ENCODE measurements around the gene KRT8. TPM values are rescaled to one million over a fixed set of nuclear protein-coding genes. Genes with fewer than 3 reads are reported as not detected.
"Not testable (repeated sequence)": the region's sequence is repeated elsewhere in the genome, so short reads cannot be mapped to it uniquely, and the experiment has no call there.

Gene KRT8
- total RNA-seq, 1 donor = 57.0 TPM

DNA sequence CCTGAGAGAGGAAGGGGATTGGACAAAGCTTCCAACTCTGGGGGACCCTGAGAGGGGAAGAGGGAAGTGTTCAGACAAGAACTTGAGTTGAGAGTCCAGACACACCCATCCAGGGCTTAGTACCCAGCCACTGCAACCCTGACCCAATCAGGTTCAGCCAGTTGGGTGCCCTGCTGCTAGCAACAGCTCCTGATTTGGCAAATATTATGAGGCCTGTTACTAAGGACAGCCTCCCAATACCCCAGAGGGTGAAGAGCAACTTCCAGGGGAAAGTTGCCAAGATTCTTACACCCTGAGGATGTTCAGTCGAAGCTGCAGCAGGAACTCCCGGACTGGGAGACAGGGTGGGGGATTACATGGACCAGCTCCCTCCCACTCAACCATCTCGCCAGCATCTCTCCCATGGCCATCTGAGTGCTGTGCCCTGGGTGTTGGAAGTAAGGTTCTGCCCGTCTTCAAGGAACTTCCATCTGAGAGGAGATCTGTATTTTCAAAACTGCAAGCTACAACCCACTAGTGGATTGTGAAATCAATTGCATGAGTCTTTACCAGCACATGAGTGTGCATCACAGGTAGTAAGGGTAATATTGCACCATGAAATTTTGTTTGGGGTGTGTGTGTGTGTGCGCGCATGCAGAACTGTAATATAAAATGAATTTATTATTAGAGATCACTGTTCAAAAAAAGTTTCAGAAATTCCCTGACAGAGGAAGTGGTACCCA lies 44.6 kb downstream of the KRT8 start:
- TF ChIP-seq, protein P1, sequence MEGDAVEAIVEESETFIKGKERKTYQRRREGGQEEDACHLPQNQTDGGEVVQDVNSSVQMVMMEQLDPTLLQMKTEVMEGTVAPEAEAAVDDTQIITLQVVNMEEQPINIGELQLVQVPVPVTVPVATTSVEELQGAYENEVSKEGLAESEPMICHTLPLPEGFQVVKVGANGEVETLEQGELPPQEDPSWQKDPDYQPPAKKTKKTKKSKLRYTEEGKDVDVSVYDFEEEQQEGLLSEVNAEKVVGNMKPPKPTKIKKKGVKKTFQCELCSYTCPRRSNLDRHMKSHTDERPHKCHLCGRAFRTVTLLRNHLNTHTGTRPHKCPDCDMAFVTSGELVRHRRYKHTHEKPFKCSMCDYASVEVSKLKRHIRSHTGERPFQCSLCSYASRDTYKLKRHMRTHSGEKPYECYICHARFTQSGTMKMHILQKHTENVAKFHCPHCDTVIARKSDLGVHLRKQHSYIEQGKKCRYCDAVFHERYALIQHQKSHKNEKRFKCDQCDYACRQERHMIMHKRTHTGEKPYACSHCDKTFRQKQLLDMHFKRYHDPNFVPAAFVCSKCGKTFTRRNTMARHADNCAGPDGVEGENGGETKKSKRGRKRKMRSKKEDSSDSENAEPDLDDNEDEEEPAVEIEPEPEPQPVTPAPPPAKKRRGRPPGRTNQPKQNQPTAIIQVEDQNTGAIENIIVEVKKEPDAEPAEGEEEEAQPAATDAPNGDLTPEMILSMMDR (IDR thresholded peaks at IDR 0.05; ENCODE audit: insufficient read depth, low read depth, low read length) = no peak
- H3K4me3 ChIP-seq (ENCODE audit: low read depth, low read length) = no peak overlapping the region
- DNase-seq (ENCODE audit: low read depth) = peak; percentile 60

DNA sequence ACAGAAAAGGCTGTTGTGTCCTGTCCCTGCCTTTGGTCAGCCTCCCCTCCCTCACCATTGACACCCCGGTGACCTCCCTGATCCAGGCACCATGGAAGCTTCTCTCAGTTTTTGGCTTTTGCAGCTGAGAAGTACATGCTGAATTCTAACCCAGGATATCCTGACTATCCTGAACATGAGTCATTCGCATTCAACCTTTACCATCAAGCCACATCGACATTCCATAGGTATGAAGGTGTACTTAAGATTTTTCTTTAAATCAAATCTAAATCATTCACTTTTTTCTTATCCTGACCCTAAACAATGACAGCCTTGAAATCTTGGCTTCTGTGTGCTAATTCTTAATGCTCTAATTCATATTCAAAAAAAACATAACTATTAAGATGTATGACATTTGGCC lies 47.4 kb downstream of the KRT8 start:
- no peak overlapping the region for H3K4me3 ChIP-seq (ENCODE audit: low read depth, low read length)
- TF ChIP-seq, protein P1 (IDR thresholded peaks at IDR 0.05; ENCODE audit: insufficient read depth, low read depth, low read length) = no peak
- no peak for DNase-seq (ENCODE audit: low read depth)

DNA sequence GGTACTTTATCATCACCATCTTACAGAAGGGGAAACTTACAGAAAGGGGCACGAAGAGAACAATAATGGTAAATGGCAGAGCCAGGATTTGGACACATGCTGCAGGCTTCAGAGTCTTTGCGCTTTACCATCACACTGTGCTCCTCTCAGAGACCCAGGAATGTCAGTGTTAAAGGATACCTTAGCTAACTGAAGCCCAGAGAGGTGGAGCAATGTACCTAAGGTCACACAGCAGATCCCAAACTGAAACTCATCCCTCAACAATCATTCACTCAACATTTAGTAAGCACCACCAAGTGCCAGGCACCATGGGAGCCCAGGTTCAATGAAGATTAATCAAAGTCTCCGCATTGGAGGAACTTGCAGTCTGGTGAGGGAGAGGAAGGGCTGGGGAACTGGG lies 48.1 kb downstream of the KRT8 start:
- no peak for DNase-seq (ENCODE audit: low read depth)
- no peak overlapping the region for H3K4me3 ChIP-seq (ENCODE audit: low read depth, low read length)

DNA sequence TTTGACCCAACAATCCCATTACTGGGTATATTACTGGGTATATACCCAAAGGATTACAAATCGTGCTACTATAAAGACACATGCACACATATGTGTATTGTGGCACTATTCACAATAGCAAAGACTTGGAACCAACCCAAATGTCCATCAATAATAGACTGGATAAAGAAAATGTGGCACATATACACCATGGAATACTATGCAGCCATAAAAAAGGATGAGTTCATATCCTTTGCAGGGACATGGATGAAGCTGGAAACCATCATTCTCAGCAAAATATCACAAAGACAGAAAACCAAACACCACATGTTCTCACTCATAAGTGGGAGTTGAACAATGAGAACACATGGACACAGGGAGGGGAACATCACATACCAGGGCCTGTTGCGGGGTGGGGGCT lies 48.8 kb downstream of the KRT8 start:
- not testable (repeated sequence) for H3K4me3 ChIP-seq (ENCODE audit: low read depth, low read length); DNase-seq (ENCODE audit: low read depth)

More for the DNA sequence above, 48.1 kb downstream of the KRT8 start:
- TF ChIP-seq, protein P1 (IDR thresholded peaks at IDR 0.05; ENCODE audit: insufficient read depth, low read depth, low read length) = no peak

DNA sequence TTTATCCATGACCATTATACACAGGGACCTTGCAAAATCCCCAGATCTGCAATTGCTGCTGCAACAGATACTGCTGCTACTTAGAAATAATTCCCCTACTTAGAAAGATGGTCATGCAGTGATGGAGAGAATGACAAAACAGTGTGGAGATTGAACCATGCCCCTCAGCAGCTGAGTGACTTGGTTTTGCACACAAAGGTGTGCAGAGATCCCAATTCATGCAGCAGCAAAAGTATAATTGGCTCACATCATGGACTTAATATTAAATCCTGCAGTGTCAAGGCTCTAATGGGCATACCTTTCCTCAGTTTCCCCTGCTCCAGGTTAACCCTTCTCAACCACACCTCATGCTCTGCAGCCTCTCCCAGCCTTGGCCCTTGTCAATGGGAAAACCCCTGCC lies 53.1 kb downstream of the KRT8 start:
- H3K4me3 ChIP-seq (ENCODE audit: low read depth, low read length) = no peak overlapping the region
- TF ChIP-seq, protein P1 (IDR thresholded peaks at IDR 0.05; ENCODE audit: insufficient read depth, low read depth, low read length) = no peak
- DNase-seq (ENCODE audit: low read depth) = no peak

DNA sequence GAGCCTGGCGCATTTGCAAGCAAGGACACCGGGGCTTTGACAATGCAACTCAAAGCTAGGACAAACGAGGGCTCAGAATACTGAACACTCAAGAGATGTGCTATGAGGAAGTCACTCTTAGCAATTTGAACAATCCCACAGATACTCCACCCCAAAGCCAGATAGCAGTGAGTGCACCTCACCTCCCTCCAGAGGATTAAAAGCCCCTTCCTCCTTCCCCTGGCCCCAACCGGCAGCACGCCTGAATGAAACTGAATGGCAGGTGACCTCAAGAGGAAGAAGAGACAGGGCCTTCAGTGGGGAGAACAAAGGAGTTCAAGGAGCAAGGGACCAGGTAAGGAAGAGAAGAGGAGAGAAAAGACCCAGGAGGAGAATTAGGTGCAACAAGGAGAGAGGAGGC lies 54.2 kb downstream of the KRT8 start:
- no peak for DNase-seq (ENCODE audit: low read depth)
- no peak overlapping the region for H3K4me3 ChIP-seq (ENCODE audit: low read depth, low read length)
- TF ChIP-seq, protein P1 (IDR thresholded peaks at IDR 0.05; ENCODE audit: insufficient read depth, low read depth, low read length) = no peak

DNA sequence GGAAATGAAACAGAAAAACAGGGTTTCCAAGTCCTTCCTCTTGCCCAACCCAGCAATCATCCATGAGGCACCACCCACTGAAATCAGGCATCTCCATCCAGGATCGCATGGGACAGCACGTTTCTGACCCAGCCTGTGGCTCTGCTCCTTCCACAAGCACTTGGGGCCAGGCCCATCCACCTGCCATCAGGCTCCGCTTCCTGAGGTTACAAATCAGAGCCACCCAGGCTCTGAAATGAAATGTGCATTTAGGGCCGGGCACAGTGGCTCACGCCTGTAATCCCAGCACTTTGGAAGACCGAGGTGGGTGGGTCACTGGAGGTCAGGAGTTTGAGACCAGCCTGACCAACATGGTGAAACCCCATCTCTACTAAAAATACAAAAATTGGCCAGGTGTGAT lies 55.4 kb downstream of the KRT8 start:
- no peak overlapping the region for H3K4me3 ChIP-seq (ENCODE audit: low read depth, low read length)
- TF ChIP-seq, protein P1 (IDR thresholded peaks at IDR 0.05; ENCODE audit: insufficient read depth, low read depth, low read length) = no peak
- DNase-seq (ENCODE audit: low read depth) = no peak
